GM18868 (cell line): ENCODE measurements around the gene RGS12.

Source experiments
- ATAC-seq: cut with Tn5 transposase; IDR thresholded peaks from one replicate; pipeline ENCODE4 v1.9.1; 2021; ENCODE audit warnings: mild to moderate bottlenecking, moderate library complexity; ENCODE audit not compliant: unreplicated experiment

RGS12 gene

GRCh38 chr4:3254302-3255131 lies 38.3 kb upstream of the RGS12 start:
- no peak for ATAC-seq

GRCh38 chr4:3255611-3256186 lies 37.1 kb upstream of the RGS12 start:
- no peak for ATAC-seq

GRCh38 chr4:3256230-3257102 lies 36.4 kb upstream of the RGS12 start:
- ATAC-seq: no peak

- no peak for ATAC-seq
Measured at GRCh38 chr4:3257103-3257555, 35.7 kb upstream of the RGS12 start.

- ATAC-seq: no peak
Measured at GRCh38 chr4:3257556-3258482, 35.0 kb upstream of the RGS12 start.

GRCh38 chr4:3261411-3262207 lies 31.2 kb upstream of the RGS12 start:
- no peak for ATAC-seq

GRCh38 chr4:3262208-3263052 lies 30.4 kb upstream of the RGS12 start:
- no peak for ATAC-seq

- no peak for ATAC-seq
Measured at GRCh38 chr4:3263053-3263875, 29.6 kb upstream of the RGS12 start.

- no peak for ATAC-seq
Measured at GRCh38 chr4:3263876-3264193, 29.0 kb upstream of the RGS12 start.

- no peak for ATAC-seq
Measured at GRCh38 chr4:3266076-3266475, 26.7 kb upstream of the RGS12 start.

GRCh38 chr4:3267576-3268394 lies 25.0 kb upstream of the RGS12 start:
- ATAC-seq: no peak

GRCh38 chr4:3268395-3269104 lies 24.3 kb upstream of the RGS12 start:
- no peak for ATAC-seq

GRCh38 chr4:3269105-3269927 lies 23.5 kb upstream of the RGS12 start:
- no peak for ATAC-seq

GRCh38 chr4:3269991-3270611 lies 22.7 kb upstream of the RGS12 start:
- ATAC-seq: no peak

- no peak for ATAC-seq
Measured at GRCh38 chr4:3271131-3271530, 21.7 kb upstream of the RGS12 start.
